B cell (primary cell): ENCODE measurements around the gene CRAMP1.

Source experiments
- EZH2 ChIP-seq: IDR thresholded peaks from 2 replicates; pipeline ENCODE4 v1.6.1; 2012; ENCODE audit warnings: borderline replicate concordance, low read depth, mild to moderate bottlenecking, moderate library complexity, low read length; ENCODE audit not compliant: insufficient read depth, poor library complexity, severe bottlenecking
- TF ChIP-seq, protein P1 (sequence below): fragments of 200-600 bp; IDR thresholded peaks from one replicate; pipeline ENCODE4 v1.8.0; 2022; ENCODE audit warnings: antibody characterized with exemption, mild to moderate bottlenecking

GRCh38 chr16:1724491-1724890 lies 112.3 kb downstream of the CRAMP1 start:
- TF ChIP-seq, protein P1, sequence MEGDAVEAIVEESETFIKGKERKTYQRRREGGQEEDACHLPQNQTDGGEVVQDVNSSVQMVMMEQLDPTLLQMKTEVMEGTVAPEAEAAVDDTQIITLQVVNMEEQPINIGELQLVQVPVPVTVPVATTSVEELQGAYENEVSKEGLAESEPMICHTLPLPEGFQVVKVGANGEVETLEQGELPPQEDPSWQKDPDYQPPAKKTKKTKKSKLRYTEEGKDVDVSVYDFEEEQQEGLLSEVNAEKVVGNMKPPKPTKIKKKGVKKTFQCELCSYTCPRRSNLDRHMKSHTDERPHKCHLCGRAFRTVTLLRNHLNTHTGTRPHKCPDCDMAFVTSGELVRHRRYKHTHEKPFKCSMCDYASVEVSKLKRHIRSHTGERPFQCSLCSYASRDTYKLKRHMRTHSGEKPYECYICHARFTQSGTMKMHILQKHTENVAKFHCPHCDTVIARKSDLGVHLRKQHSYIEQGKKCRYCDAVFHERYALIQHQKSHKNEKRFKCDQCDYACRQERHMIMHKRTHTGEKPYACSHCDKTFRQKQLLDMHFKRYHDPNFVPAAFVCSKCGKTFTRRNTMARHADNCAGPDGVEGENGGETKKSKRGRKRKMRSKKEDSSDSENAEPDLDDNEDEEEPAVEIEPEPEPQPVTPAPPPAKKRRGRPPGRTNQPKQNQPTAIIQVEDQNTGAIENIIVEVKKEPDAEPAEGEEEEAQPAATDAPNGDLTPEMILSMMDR = no peak
- no peak for TF ChIP-seq EZH2
